IMR-90 (cell line): Measurements from ENCODE around the gene MRPL33. TPM values are rescaled to one million over a fixed set of nuclear protein-coding genes. Genes with fewer than 3 reads are reported as not detected.

Experiments
- ATAC-seq: fragments of 200-7000 bp; cut with Tn5 transposase; 2 replicates; pipeline ENCODE4 v1.9.1; 2020; ENCODE audit warnings: low read depth, mild to moderate bottlenecking, moderate library complexity
- BruUV-seq: library from RNA; stranded (reverse); fragments of 400-500 nt; replicated peaks from 2 replicates; lab custom pipeline; 2021; lab: Mats Ljungman, UMichigan
- CTCF ChIA-PET: fragments of 300-600 bp; formaldehyde crosslinking; extraction: SDS; loops from one replicate; lab custom pipeline; 2021; ENCODE audit warnings: antibody characterized with exemption; lab: Yijun Ruan, JAX
- POLR2A ChIA-PET: fragments of 300-600 bp; sonication (Branson Sonifier 250); formaldehyde crosslinking; loops from one replicate; lab custom pipeline; 2022; ENCODE audit warnings: antibody characterized with exemption; ENCODE audit not compliant: unreplicated experiment; lab: Charles Lee
- DNase-seq: peaks from one replicate; pipeline ENCODE4 v3.0.0; 2013
- H2AFZ ChIP-seq: replicated peaks from 2 replicates; pipeline ENCODE3; 2013; ENCODE audit warnings: low read length, mild to moderate bottlenecking; ENCODE audit not compliant: poor library complexity
- H2AK5ac ChIP-seq: 2 replicates; pipeline ENCODE4 v1.6.1; 2013; ENCODE audit warnings: low read depth, low read length, inconsistent platforms
- H2AK9ac ChIP-seq: replicated peaks from 2 replicates; pipeline ENCODE3; 2013; ENCODE audit warnings: mild to moderate bottlenecking, low read depth, low read length, moderate library complexity; ENCODE audit not compliant: poor library complexity
- H2BK120ac ChIP-seq: 2 replicates; pipeline ENCODE4 v1.6.1; 2013; ENCODE audit warnings: low read depth, low read length, inconsistent platforms
- H2BK15ac ChIP-seq: 3 replicates; pipeline ENCODE4 v1.6.1; 2013; ENCODE audit warnings: low read depth, low read length, inconsistent platforms
- H2BK20ac ChIP-seq: 2 replicates; pipeline ENCODE4 v1.6.1; 2013; ENCODE audit warnings: low read depth, mild to moderate bottlenecking, inconsistent platforms, low read length, moderate library complexity
- H2BK5ac ChIP-seq: 2 replicates; pipeline ENCODE4 v1.6.1; 2013; ENCODE audit warnings: mild to moderate bottlenecking, low read depth, low read length, inconsistent platforms; ENCODE audit not compliant: poor library complexity, severe bottlenecking
- H3K14ac ChIP-seq: replicated peaks from 2 replicates; pipeline ENCODE4 v1.6.1; 2013; ENCODE audit warnings: low read depth, low read length, inconsistent platforms
- H3K18ac ChIP-seq: 2 replicates; pipeline ENCODE4 v1.6.1; 2013; ENCODE audit warnings: low read depth, low read length, control low read depth
- H3K23ac ChIP-seq: 2 replicates; pipeline ENCODE4 v1.6.1; 2013; ENCODE audit warnings: low read depth, low read length, inconsistent platforms
- H3K27ac ChIP-seq: 2 replicates; pipeline ENCODE4 v1.5.1; 2013; ENCODE audit warnings: mild to moderate bottlenecking, control low read depth, low read length; ENCODE audit not compliant: insufficient read depth
- H3K27me3 ChIP-seq: 2 replicates; pipeline ENCODE4 v1.6.1; 2013; ENCODE audit warnings: low read length; ENCODE audit not compliant: control insufficient read depth, insufficient read depth
- H3K36me3 ChIP-seq: 2 replicates; pipeline ENCODE4 v1.6.1; 2013; ENCODE audit warnings: low read length, mixed read lengths; ENCODE audit not compliant: control insufficient read depth, insufficient read depth
- H3K4ac ChIP-seq: 2 replicates; pipeline ENCODE4 v1.6.1; 2013; ENCODE audit warnings: low read depth, low read length, inconsistent platforms
- H3K4me1 ChIP-seq: 2 replicates; pipeline ENCODE4 v1.6.1; 2013; ENCODE audit warnings: low read length, mixed read lengths; ENCODE audit not compliant: control insufficient read depth, insufficient read depth
- H3K4me2 ChIP-seq: 2 replicates; pipeline ENCODE4 v1.6.1; 2013; ENCODE audit warnings: low read depth, mild to moderate bottlenecking, control low read depth, low read length, moderate library complexity
- H3K4me3 ChIP-seq: 2 replicates; pipeline ENCODE4 v1.5.1; 2013; ENCODE audit warnings: low read depth, mild to moderate bottlenecking, control low read depth, low read length, moderate library complexity; ENCODE audit not compliant: insufficient read depth
- H3K56ac ChIP-seq: 2 replicates; pipeline ENCODE4 v1.6.1; 2013; ENCODE audit warnings: low read length, inconsistent platforms; ENCODE audit not compliant: insufficient read depth; ENCODE audit errors: extremely low read depth
- H3K79me1 ChIP-seq, 2 experiments: 2 replicates each; pipeline ENCODE4 v1.6.1; 2013; ENCODE audit warnings: low read length in 2 of 2, inconsistent platforms in 1 of 2, low read depth in 1 of 2
- H3K9ac ChIP-seq: 2 replicates; pipeline ENCODE4 v1.6.1; 2013; ENCODE audit warnings: low read depth, low read length, control low read depth
- H3K9me1 ChIP-seq: 2 replicates; pipeline ENCODE4 v1.6.1; 2013; ENCODE audit warnings: low read length, inconsistent platforms; ENCODE audit not compliant: insufficient read depth
- H3K9me3 ChIP-seq: 2 replicates; pipeline ENCODE4 v1.6.1; 2013; ENCODE audit warnings: low read length; ENCODE audit not compliant: control insufficient read depth, insufficient read depth
- H4K20me1 ChIP-seq: 2 replicates; pipeline ENCODE4 v1.6.1; 2013; ENCODE audit warnings: low read length, inconsistent platforms; ENCODE audit not compliant: insufficient read depth
- H4K5ac ChIP-seq: 2 replicates; pipeline ENCODE4 v1.6.1; 2013; ENCODE audit warnings: mild to moderate bottlenecking, low read depth, low read length, control low read depth
- H4K8ac ChIP-seq, 2 experiments: 2 replicates each; pipeline ENCODE4 v1.6.1; 2013; ENCODE audit warnings: low read depth in 2 of 2, low read length in 2 of 2, control low read depth in 1 of 2, inconsistent platforms in 1 of 2
- H4K91ac ChIP-seq: 2 replicates; pipeline ENCODE4 v1.6.1; 2013; ENCODE audit warnings: low read depth, low read length, inconsistent platforms; ENCODE audit not compliant: insufficient read depth
- BHLHE40 ChIP-seq: fragments of 150-350 bp; IDR thresholded peaks from 2 replicates; pipeline ENCODE4 v1.6.1; 2016; ENCODE audit warnings: mild to moderate bottlenecking, low read depth, low read length
- CEBPB ChIP-seq: IDR thresholded peaks from 2 replicates; pipeline ENCODE4 v1.6.1; 2012; ENCODE audit warnings: low read depth, low read length, improper control_type of control experiment
- CHD1 ChIP-seq: IDR thresholded peaks from 2 replicates; pipeline ENCODE4 v1.6.1; 2012; ENCODE audit warnings: low read depth, low read length, improper control_type of control experiment
- MAFK ChIP-seq: IDR thresholded peaks from 2 replicates; pipeline ENCODE4 v1.6.1; 2012; ENCODE audit warnings: low read depth, low read length, improper control_type of control experiment
- MAZ ChIP-seq: IDR thresholded peaks from 2 replicates; pipeline ENCODE4 v1.6.1; 2012; ENCODE audit warnings: low read depth, mild to moderate bottlenecking, low read length, improper control_type of control experiment, moderate library complexity, borderline replicate concordance
- MXI1 ChIP-seq: IDR thresholded peaks from 2 replicates; pipeline ENCODE4 v1.6.1; 2012; ENCODE audit warnings: low read depth, mild to moderate bottlenecking, low read length, moderate library complexity, borderline replicate concordance
- NFE2L2 ChIP-seq: fragments of 150-350 bp; IDR thresholded peaks from 2 replicates; pipeline ENCODE4 v1.6.1; 2016; ENCODE audit warnings: low read depth, mild to moderate bottlenecking, low read length
- POLR2A ChIP-seq: IDR thresholded peaks from 2 replicates; pipeline ENCODE4 v1.6.1; 2012; ENCODE audit warnings: mild to moderate bottlenecking, low read depth, low read length
- RAD21 ChIP-seq: IDR thresholded peaks from 2 replicates; pipeline ENCODE4 v1.6.1; 2012; ENCODE audit warnings: low read length, improper control_type of control experiment
- RCOR1 ChIP-seq: IDR thresholded peaks from 2 replicates; pipeline ENCODE4 v1.6.1; 2012; ENCODE audit warnings: mild to moderate bottlenecking, low read length, improper control_type of control experiment; ENCODE audit not compliant: insufficient replicate concordance
- RFX5 ChIP-seq: IDR thresholded peaks from 2 replicates; pipeline ENCODE4 v1.8.0; 2012; ENCODE audit warnings: low read depth, mild to moderate bottlenecking, low read length, moderate library complexity
- SMC3 ChIP-seq: fragments of 150-350 bp; IDR thresholded peaks from 2 replicates; pipeline ENCODE4 v1.6.1; 2016; ENCODE audit warnings: low read depth, mild to moderate bottlenecking, antibody characterized with exemption, low read length, moderate library complexity
- WGBS, 2 experiments: methylation state at CpG; one replicate each; pipeline versions ENCODE4 v1.1.5 to v1.1.7; 2013; ENCODE audit warnings: missing lambda C conversion rate in 2 of 2; ENCODE audit not compliant: insufficient read length in 1 of 2; ENCODE audit errors: extremely low coverage in 2 of 2; 5-methylcytosine and 5-hydroxymethylcytosine counted together
- dilution Hi-C: fragments of 300-500 bp; cut with HindIII; formaldehyde crosslinking; loops from one replicate; pipeline ENCODE4 v1.14.3; 2018; ENCODE audit warnings: low sequenced_read_pairs; ENCODE audit not compliant: unreplicated experiment
- in situ Hi-C: fragments of 300-500 bp; cut with MboI; formaldehyde crosslinking; loops from 3 replicates; pipeline ENCODE4 v1.14.3; 2019; ENCODE audit warnings: low sequenced_read_pairs, inconsistent platforms, mixed read lengths
- intact Hi-C: fragments of 100-400 bp; cut with micrococcal nuclease; formaldehyde crosslinking; loops from 2 replicates; pipeline ENCODE4 v1.10.0; 2022
- polyA plus RNA-seq, 3 experiments: library from polyadenylated mRNA; depleted of rRNA; stranded (reverse); fragments of >200 nt; gene quantifications; 2 replicates each; pipeline ENCODE4 v1.2.3, GENCODE V29; 2012; ENCODE audit warnings: low replicate concordance in 1 of 3
- total RNA-seq: library from RNA; depleted of rRNA; stranded (reverse); fragments of >200 nt; gene quantifications from 2 replicates; pipeline ENCODE4 v1.2.3, GENCODE V29; 2012
- TF ChIP-seq, protein P1 (sequence below): conservative IDR thresholded peaks from 2 replicates; pipeline ENCODE4 v1.5.1; 2012; ENCODE audit warnings: mild to moderate bottlenecking, low read depth, low read length, improper control_type of control experiment
- TF ChIP-seq, protein P2 (sequence below): fragments of 150-350 bp; IDR thresholded peaks from 2 replicates; pipeline ENCODE4 v1.6.1; 2016; ENCODE audit warnings: low read depth, mild to moderate bottlenecking, low read length, moderate library complexity, borderline replicate concordance
- TF ChIP-seq, protein P3 (sequence below): fragments of 150-350 bp; IDR thresholded peaks from 2 replicates; pipeline ENCODE4 v1.6.1; 2017; ENCODE audit warnings: mild to moderate bottlenecking, antibody characterized with exemption, low read length, low read depth

The MRPL33 gene
- total and polyA plus RNA-seq, 2 of the 4 experiments (the other 2 are of a cell fraction): 13.3 to 101 TPM

DNA sequence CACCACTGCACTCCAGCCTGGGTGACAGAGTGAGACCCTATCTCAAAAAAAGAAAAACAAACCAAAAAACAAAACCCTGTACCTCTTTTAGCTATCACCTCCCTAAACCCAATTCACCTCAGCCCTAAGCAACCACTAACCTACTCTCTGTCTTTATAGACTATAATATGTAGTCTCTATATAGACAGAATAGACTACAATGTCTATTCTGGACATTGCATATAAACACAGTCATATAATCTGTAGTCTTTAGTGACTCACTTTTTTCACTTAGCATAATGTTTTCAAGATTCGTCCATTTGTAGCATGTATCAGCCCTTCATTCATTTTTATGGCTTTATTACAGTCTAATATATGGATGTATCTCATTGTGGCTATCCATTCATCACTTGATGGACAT lies 37.2 kb upstream of the MRPL33 start:
- H2AFZ ChIP-seq: no peak overlapping the region
- POLR2A ChIA-PET: no interaction called here

More for the DNA sequence above, 37.2 kb upstream of the MRPL33 start:
- BruUV-seq: no TSS peak
- no peak overlapping the region for H3K27ac ChIP-seq
- no peak overlapping the region for H3K23ac ChIP-seq
- H2BK5ac ChIP-seq: no peak overlapping the region
- no peaks in the 10 kb centered on the region for H3K79me1 ChIP-seq
- H4K91ac ChIP-seq: no peak overlapping the region
- H3K4ac ChIP-seq: no peak overlapping the region
- no peak overlapping the region for H2AK5ac ChIP-seq
- in situ Hi-C loops (no loop called here), dilution Hi-C loops (no loop called here), intact Hi-C loops (no loop called here)
- H3K14ac ChIP-seq: no peak overlapping the region
- no peaks in the 10 kb centered on the region for H3K36me3 ChIP-seq
- H2AK9ac ChIP-seq: no peak overlapping the region
- no peak for DNase-seq
- peaks cover 9% of the 10 kb centered on the region for H3K4me1 ChIP-seq
- H3K56ac ChIP-seq: no peak overlapping the region
- no peak overlapping the region for H4K8ac ChIP-seq
- H4K20me1 ChIP-seq: no peaks in the 10 kb centered on the region
- no peak overlapping the region for H4K5ac ChIP-seq
- H3K9me1 ChIP-seq: peaks cover 4% of the 10 kb centered on the region
- TF ChIP-seq MXI1 (no peak), NFE2L2 (no peak), MAZ (no peak), RAD21 (no peak), RFX5 (no peak), POLR2A (no peak), MAFK (no peak), CHD1 (no peak), BHLHE40 (no peak), CEBPB (no peak), SMC3 (no peak), RCOR1 (no peak)
- TF ChIP-seq, protein P1, sequence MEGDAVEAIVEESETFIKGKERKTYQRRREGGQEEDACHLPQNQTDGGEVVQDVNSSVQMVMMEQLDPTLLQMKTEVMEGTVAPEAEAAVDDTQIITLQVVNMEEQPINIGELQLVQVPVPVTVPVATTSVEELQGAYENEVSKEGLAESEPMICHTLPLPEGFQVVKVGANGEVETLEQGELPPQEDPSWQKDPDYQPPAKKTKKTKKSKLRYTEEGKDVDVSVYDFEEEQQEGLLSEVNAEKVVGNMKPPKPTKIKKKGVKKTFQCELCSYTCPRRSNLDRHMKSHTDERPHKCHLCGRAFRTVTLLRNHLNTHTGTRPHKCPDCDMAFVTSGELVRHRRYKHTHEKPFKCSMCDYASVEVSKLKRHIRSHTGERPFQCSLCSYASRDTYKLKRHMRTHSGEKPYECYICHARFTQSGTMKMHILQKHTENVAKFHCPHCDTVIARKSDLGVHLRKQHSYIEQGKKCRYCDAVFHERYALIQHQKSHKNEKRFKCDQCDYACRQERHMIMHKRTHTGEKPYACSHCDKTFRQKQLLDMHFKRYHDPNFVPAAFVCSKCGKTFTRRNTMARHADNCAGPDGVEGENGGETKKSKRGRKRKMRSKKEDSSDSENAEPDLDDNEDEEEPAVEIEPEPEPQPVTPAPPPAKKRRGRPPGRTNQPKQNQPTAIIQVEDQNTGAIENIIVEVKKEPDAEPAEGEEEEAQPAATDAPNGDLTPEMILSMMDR: no peak
- TF ChIP-seq, protein P2, sequence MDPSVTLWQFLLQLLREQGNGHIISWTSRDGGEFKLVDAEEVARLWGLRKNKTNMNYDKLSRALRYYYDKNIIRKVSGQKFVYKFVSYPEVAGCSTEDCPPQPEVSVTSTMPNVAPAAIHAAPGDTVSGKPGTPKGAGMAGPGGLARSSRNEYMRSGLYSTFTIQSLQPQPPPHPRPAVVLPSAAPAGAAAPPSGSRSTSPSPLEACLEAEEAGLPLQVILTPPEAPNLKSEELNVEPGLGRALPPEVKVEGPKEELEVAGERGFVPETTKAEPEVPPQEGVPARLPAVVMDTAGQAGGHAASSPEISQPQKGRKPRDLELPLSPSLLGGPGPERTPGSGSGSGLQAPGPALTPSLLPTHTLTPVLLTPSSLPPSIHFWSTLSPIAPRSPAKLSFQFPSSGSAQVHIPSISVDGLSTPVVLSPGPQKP: no peak
- TF ChIP-seq, protein P3, sequence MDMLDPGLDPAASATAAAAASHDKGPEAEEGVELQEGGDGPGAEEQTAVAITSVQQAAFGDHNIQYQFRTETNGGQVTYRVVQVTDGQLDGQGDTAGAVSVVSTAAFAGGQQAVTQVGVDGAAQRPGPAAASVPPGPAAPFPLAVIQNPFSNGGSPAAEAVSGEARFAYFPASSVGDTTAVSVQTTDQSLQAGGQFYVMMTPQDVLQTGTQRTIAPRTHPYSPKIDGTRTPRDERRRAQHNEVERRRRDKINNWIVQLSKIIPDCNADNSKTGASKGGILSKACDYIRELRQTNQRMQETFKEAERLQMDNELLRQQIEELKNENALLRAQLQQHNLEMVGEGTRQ: no peak
- no peak for ATAC-seq
- no peaks in the 10 kb centered on the region for H3K9me3 ChIP-seq
- H3K18ac ChIP-seq: no peak overlapping the region
- H2BK120ac ChIP-seq: no peak overlapping the region
- CTCF ChIA-PET: no interaction called here
- H3K27me3 ChIP-seq: no peaks in the 10 kb centered on the region
- H3K9ac ChIP-seq: no peak overlapping the region
- no peak overlapping the region for H2BK15ac ChIP-seq
- H3K4me3 ChIP-seq: no peak overlapping the region
- H3K4me2 ChIP-seq: no peak overlapping the region
- no peak overlapping the region for H2BK20ac ChIP-seq
- WGBS, 2 experiments: no CpG with 5 or more reads among the region's 1 CpG
